OCI-LY7 (cell line): Measurements from ENCODE around the gene LBR. TPM values are rescaled to one million over a fixed set of nuclear protein-coding genes. Genes with fewer than 3 reads are reported as not detected.

Experiments used
- BruUV-seq: library from RNA; stranded (reverse); fragments of 400-500 nt; replicated peaks from 2 replicates; lab custom pipeline; 2021; lab: Mats Ljungman, UMichigan
- CTCF ChIA-PET: fragments of 300-600 bp; sonication (Branson Sonifier 250); formaldehyde crosslinking; loops from one replicate; lab custom pipeline; 2022; ENCODE audit warnings: antibody characterized with exemption; ENCODE audit not compliant: unreplicated experiment; lab: Charles Lee
- POLR2A ChIA-PET: fragments of 300-600 bp; sonication (Branson Sonifier 250); formaldehyde crosslinking; loops from one replicate; lab custom pipeline; 2022; ENCODE audit warnings: antibody characterized with exemption; lab: Charles Lee
- DNase-seq: peaks from one replicate; pipeline ENCODE4 v3.0.0-alpha.2; 2015; ENCODE audit warnings: low spot score
- H2AFZ ChIP-seq: fragments of 200-600 bp; sonication (generic), shearing (Covaris generic); 2 replicates; pipeline ENCODE4 v1.6.1; 2014; ENCODE audit warnings: mild to moderate bottlenecking, antibody characterized with exemption, low read length, moderate library complexity
- H3K27ac ChIP-seq: fragments of 200-600 bp; sonication (generic); 2 replicates; pipeline ENCODE4 v1.5.1; 2014; ENCODE audit warnings: mixed run types, low read depth, mild to moderate bottlenecking, moderate library complexity, low read length, inconsistent platforms; ENCODE audit not compliant: poor library complexity, severe bottlenecking
- H3K36me3 ChIP-seq: fragments of 200-600 bp; sonication (generic); 2 replicates; pipeline ENCODE4 v1.6.1; 2014; ENCODE audit warnings: mild to moderate bottlenecking, antibody characterized with exemption, low read length, moderate library complexity, mixed read lengths; ENCODE audit not compliant: insufficient read depth
- H3K4me1 ChIP-seq: fragments of 200-600 bp; sonication (generic); 2 replicates; pipeline ENCODE4 v1.5.1; 2014; ENCODE audit warnings: mild to moderate bottlenecking, low read length; ENCODE audit not compliant: insufficient read depth, poor library complexity, severe bottlenecking
- H3K4me2 ChIP-seq: fragments of 200-600 bp; sonication (generic); 2 replicates; pipeline ENCODE4 v1.6.1; 2014; ENCODE audit warnings: mild to moderate bottlenecking, low read length
- H3K4me3 ChIP-seq: fragments of 200-600 bp; sonication (generic); 2 replicates; pipeline ENCODE4 v1.5.1; 2014; ENCODE audit warnings: mild to moderate bottlenecking, low read depth, low read length; ENCODE audit not compliant: poor library complexity, severe bottlenecking
- H3K79me2 ChIP-seq: fragments of 200-600 bp; sonication (generic); 2 replicates; pipeline ENCODE4 v1.6.1; 2016; ENCODE audit warnings: low read depth, mild to moderate bottlenecking, low read length, moderate library complexity, mixed read lengths; ENCODE audit not compliant: insufficient read depth
- H3K9me2 ChIP-seq: fragments of 200-600 bp; sonication (generic); 2 replicates; pipeline ENCODE4 v1.6.1; 2016; ENCODE audit warnings: mild to moderate bottlenecking, low read length, mixed read lengths; ENCODE audit not compliant: insufficient read depth
- H3K9me3 ChIP-seq: fragments of 200-600 bp; sonication (generic); 2 replicates; pipeline ENCODE4 v1.6.1; 2014; ENCODE audit warnings: mild to moderate bottlenecking, mixed run types, low read length, mixed read lengths
- H4K20me1 ChIP-seq: fragments of 200-600 bp; sonication (generic); 2 replicates; pipeline ENCODE4 v1.6.1; 2014; ENCODE audit warnings: mild to moderate bottlenecking, antibody characterized with exemption, low read length, moderate library complexity, mixed read lengths; ENCODE audit not compliant: insufficient read depth
- CTCF ChIP-seq: fragments of 200-600 bp; sonication (generic); conservative IDR thresholded peaks from 2 replicates; pipeline ENCODE4 v1.5.1; 2014; ENCODE audit warnings: mild to moderate bottlenecking, antibody characterized with exemption, low read length, moderate library complexity, mixed read lengths
- EZH2phosphoT487 ChIP-seq: fragments of 200-600 bp; sonication (generic); IDR thresholded peaks from 2 replicates; pipeline ENCODE4 v1.6.1; 2018; ENCODE audit warnings: low read depth, borderline replicate concordance, mild to moderate bottlenecking, mixed run types, antibody characterized with exemption, low read length, moderate library complexity, mixed read lengths
- intact Hi-C: fragments of 100-400 bp; cut with micrococcal nuclease; formaldehyde crosslinking; loops from one replicate; pipeline ENCODE4 v1.10.0; 2022; ENCODE audit not compliant: unreplicated experiment
- total RNA-seq, 2 experiments: library from RNA; depleted of rRNA in 1 of 2; stranded (reverse); fragments of >200 nt in 1 of 2; shearing (Covaris generic) in 1 of 2; gene quantifications; 2 replicates each; pipeline ENCODE4 v1.2.3, GENCODE V29; 2014 to 2022

LBR gene
- total RNA-seq, 2 experiments from 2014 or later: 117 to 288 TPM

- Histone ChIP-seq H3K27ac (no peak overlapping the region), H3K4me1 (peaks cover 56% of the 10 kb centered on the region), H3K9me2 (no peaks in the 10 kb centered on the region), H4K20me1 (no peaks in the 10 kb centered on the region), H3K79me2 (no peaks in the 10 kb centered on the region), H3K4me3 (no peak overlapping the region), H3K36me3 (no peaks in the 10 kb centered on the region), H3K4me2 (peak overlapping the region; percentile 39; the same call in 1 of the 2 replicates), H2AFZ (0 out of 2 replicates have a peak overlapping the region, but pooled peaks have one; percentile 30), H3K9me3 (no peaks in the 10 kb centered on the region)
- intact Hi-C loops: no loop called here
- BruUV-seq: no TSS peak
- ChIA-PET CTCF (no interaction called here), POLR2A (interaction anchor here (1.5 to 9.5 kb wide), 4 partner anchors 8 to 21 kb away, joined by 3 to 242 read pairs (median 33); partner anchors contain the start of gene LBR)
- no peak for DNase-seq
- TF ChIP-seq CTCF (no peak), EZH2phosphoT487 (no peak)
These were observed 19.3 kb upstream of the LBR start for GRCh38 chr1:225446981-225447615.

GRCh38 chr1:225446595-225446960 lies 18.7 kb upstream of the LBR start:
- CTCF ChIA-PET: no interaction called here
- H3K36me3 ChIP-seq: no peaks in the 10 kb centered on the region
- no peak for DNase-seq
- peaks cover 61% of the 10 kb centered on the region for H3K4me1 ChIP-seq
- H4K20me1 ChIP-seq: no peaks in the 10 kb centered on the region
- POLR2A ChIA-PET: interaction anchor here (0.9 to 9.5 kb wide), 7 partner anchors 8 to 245 kb away, joined by 3 to 242 read pairs (median 4); partner anchors contain the start of gene LBR
- H3K4me3 ChIP-seq: no peak overlapping the region
- peak overlapping the region; percentile 84 for H3K27ac ChIP-seq
- H3K79me2 ChIP-seq: no peaks in the 10 kb centered on the region
- H3K9me3 ChIP-seq: no peaks in the 10 kb centered on the region
- TF ChIP-seq CTCF: no peak
- TF ChIP-seq EZH2phosphoT487: no peak
- H3K4me2 ChIP-seq: peak overlapping the region; percentile 39
- intact Hi-C loops: no loop called here
- H2AFZ ChIP-seq: peak overlapping the region; percentile 30; the same call in 1 of the 2 replicates
- no peaks in the 10 kb centered on the region for H3K9me2 ChIP-seq
- BruUV-seq: no TSS peak
